ENCODE measurements around the gene LBHD2.

GRCh38 chr14:103122947-103123633, 39.1 kb downstream of the LBHD2 start, which contains the start of gene TNFAIP2:
- TF ChIP-seq POLR2A (IDR thresholded peaks at IDR 0.05), result peak; percentile 13 to 71 (median 57)
- TF ChIP-seq CTCF (IDR thresholded peaks at IDR 0.05), result no peak
